Transverse colon (tissue), 4 donors: ENCODE measurements around the gene SELENON. TPM values are rescaled to one million over a fixed set of nuclear protein-coding genes. Genes with fewer than 3 reads are reported as not detected.

Source experiments
- DNase-seq: peaks from one replicate; pipeline ENCODE4 v3.0.0-alpha.2; 2019
- H3K27ac ChIP-seq, 4 donors: fragments of 200-600 bp; sonication (generic); 2 replicates each; pipeline ENCODE4 v1.5.1; 2016 to 2018; ENCODE audit warnings: inconsistent platforms in 4 of 4
- H3K27me3 ChIP-seq: fragments of 200-600 bp; sonication (generic); 2 replicates; pipeline ENCODE4 v1.5.1; 2017; ENCODE audit warnings: inconsistent platforms
- H3K36me3 ChIP-seq, 4 donors: fragments of 200-600 bp; sonication (generic); 2 replicates each; pipeline ENCODE4 v1.5.1; 2017 to 2019; ENCODE audit warnings: inconsistent platforms in 4 of 4
- H3K4me1 ChIP-seq, 4 donors: fragments of 200-600 bp; sonication (generic); 2 replicates each; pipeline ENCODE4 v1.5.1; 2017 to 2020; ENCODE audit warnings: inconsistent platforms in 4 of 4
- H3K4me3 ChIP-seq, 4 donors: fragments of 200-600 bp; sonication (generic); 1 replicate in 1 of 4; 2 replicates in 3 of 4; pipeline versions ENCODE4 v1.5.1 to v1.6.1; 2017 to 2019; ENCODE audit warnings: inconsistent platforms in 4 of 4
- H3K9me3 ChIP-seq, 2 donors: fragments of 200-600 bp; sonication (generic); 2 replicates each; pipeline ENCODE4 v1.5.1; 2017 to 2019; ENCODE audit warnings: inconsistent platforms in 2 of 2
- CTCF ChIP-seq, 5 experiments: fragments of 200-600 bp in 3 of 5; fragments of 450-650 bp in 2 of 5; sonication (generic) in 3 of 5; IDR thresholded peaks; 1 replicate in 2 of 5; 2 replicates in 3 of 5; pipeline ENCODE4 v1.5.1; 2016 to 2017; ENCODE audit warnings: antibody characterized with exemption in 5 of 5, inconsistent platforms in 3 of 5, mild to moderate bottlenecking in 2 of 5, moderate library complexity in 1 of 5
- EP300 ChIP-seq: sonication (generic); formaldehyde crosslinking; IDR thresholded peaks from one replicate; pipeline ENCODE4 v1.6.1; 2017; ENCODE audit warnings: antibody characterized with exemption, low read depth
- POLR2A ChIP-seq: fragments of 450-650 bp; IDR thresholded peaks from one replicate; pipeline ENCODE4 v1.6.1; 2016; ENCODE audit warnings: antibody characterized with exemption, mild to moderate bottlenecking, moderate library complexity
- POLR2AphosphoS5 ChIP-seq, 3 donors: sonication (generic); formaldehyde crosslinking; IDR thresholded peaks; one replicate each; pipeline ENCODE4 v1.6.1; 2016; ENCODE audit warnings: antibody characterized with exemption in 3 of 3
- WGBS, 2 donors: methylation state at CpG; one replicate each; pipeline ENCODE4 v1.1.5; 2018; ENCODE audit warnings: low coverage in 1 of 2; 5-methylcytosine and 5-hydroxymethylcytosine counted together
- in situ Hi-C, 4 donors: fragments of 200-750 bp; cut with MboI; loops; one replicate each; pipeline versions ENCODE4 v1.15.0 to v1.15.1; 2017; ENCODE audit warnings: low sequenced_read_pairs in 3 of 4, low pct_ligation_motif_present in 1 of 4, low pct_unique_long_range_greater_than_20kb in 1 of 4
- intact Hi-C: fragments of 100-400 bp; cut with DNase I; formaldehyde crosslinking; loops from one replicate; pipeline ENCODE4 v1.15.1; 2023; ENCODE audit warnings: low total_unique reads
- total RNA-seq, 4 donors: library from RNA; depleted of rRNA; stranded (reverse); fragments of >200 nt; gene quantifications; one replicate each; pipeline ENCODE4 v1.1.0, GENCODE V29; 2016

Gene SELENON
- total RNA-seq, 4 donors from 2014 or later: 17.1 to 68.1 (median 24.4) TPM

GRCh38 chr1:25804964-25805862 lies 5.2 kb downstream of the SELENON start:
- intact Hi-C loops: loop anchor here (5.0 kb wide), 1 partner anchor 192 kb away; the partner anchor contains the start of gene PAFAH2
- Histone ChIP-seq H3K27me3 (no peaks in the 10 kb centered on the region), H3K27ac (peak overlapping the region in 3 of 4 donors; percentile 17 to 20 (median 17)), H3K4me3 (no peak overlapping the region), H3K4me1 (peaks cover 9 to 39% (median 11%) of the 10 kb centered on the region in 4 donors), H3K36me3 (no peaks in the 10 kb centered on the region), H3K9me3 (no peaks in the 10 kb centered on the region)
- TF ChIP-seq POLR2AphosphoS5 (IDR thresholded peaks at IDR 0.05) (no peak), CTCF (IDR thresholded peaks at IDR 0.05) (no peak), EP300 (no peak), POLR2A (no peak)
- DNase-seq: no peak
- in situ Hi-C loops: no loop called here
- WGBS, 2 donors: 81 to 97% methylated on average over 5 to 14 of the region's 15 CpGs

- Histone ChIP-seq H3K9me3 (no peaks in the 10 kb centered on the region), H3K27ac (peak overlapping the region in 3 of 4 donors; percentile 17 to 20 (median 17)), H3K27me3 (no peaks in the 10 kb centered on the region), H3K4me3 (no peak overlapping the region), H3K4me1 (peaks cover 6 to 35% (median 7%) of the 10 kb centered on the region in 4 donors), H3K36me3 (no peaks in the 10 kb centered on the region)
- 47% methylated on average over 3 of the region's 3 CpGs; no CpG with 5 or more reads in 1 of the 2 donors for WGBS, 2 donors
- TF ChIP-seq CTCF (IDR thresholded peaks at IDR 0.05): no peak
- no peak for TF ChIP-seq POLR2AphosphoS5 (IDR thresholded peaks at IDR 0.05)
- no peak for TF ChIP-seq POLR2A
- no peak for TF ChIP-seq EP300
- intact Hi-C loops: no loop called here
- no peak for DNase-seq
- in situ Hi-C loops: no loop called here
These were observed 5.9 kb downstream of the SELENON start for GRCh38 chr1:25805863-25806225.

GRCh38 chr1:25806418-25806817 lies 6.4 kb downstream of the SELENON start:
- Histone ChIP-seq H3K9me3 (no peaks in the 10 kb centered on the region), H3K4me3 (no peak overlapping the region), H3K27me3 (no peaks in the 10 kb centered on the region), H3K36me3 (no peaks in the 10 kb centered on the region), H3K4me1 (peaks cover 2 to 29% (median 5%) of the 10 kb centered on the region in 4 donors), H3K27ac (peak overlapping the region in 2 of 4 donors; percentile 17 to 20)
- in situ Hi-C loops: no loop called here
- intact Hi-C loops: no loop called here
- TF ChIP-seq CTCF (IDR thresholded peaks at IDR 0.05): no peak
- no peak for TF ChIP-seq POLR2AphosphoS5 (IDR thresholded peaks at IDR 0.05)
- TF ChIP-seq POLR2A: no peak
- no peak for TF ChIP-seq EP300
- 89 to 93% methylated on average over 2 to 4 of the region's 4 CpGs for WGBS, 2 donors
- no peak for DNase-seq

GRCh38 chr1:25807480-25808390 lies 7.7 kb downstream of the SELENON start:
- H3K9me3 ChIP-seq: no peaks in the 10 kb centered on the region
- H3K27ac ChIP-seq: no peak overlapping the region
- no peak for DNase-seq
- no peak overlapping the region for H3K4me3 ChIP-seq
- peaks cover under 1 to 20% (median 3%) of the 10 kb centered on the region in 4 donors for H3K4me1 ChIP-seq
- no peaks in the 10 kb centered on the region for H3K27me3 ChIP-seq
- 76% methylated on average over 16 of the region's 20 CpGs; no CpG with 5 or more reads in 1 of the 2 donors for WGBS, 2 donors
- intact Hi-C loops: no loop called here
- in situ Hi-C loops: no loop called here
- no peaks in the 10 kb centered on the region for H3K36me3 ChIP-seq
- no peak for TF ChIP-seq EP300
- no peak for TF ChIP-seq CTCF (IDR thresholded peaks at IDR 0.05)
- TF ChIP-seq POLR2AphosphoS5 (IDR thresholded peaks at IDR 0.05): no peak
- TF ChIP-seq POLR2A: no peak
